GM10266 (cell line): ENCODE measurements around the gene BPHL.
"Not testable (repeated sequence)": the region's sequence is repeated elsewhere in the genome, so short reads cannot be mapped to it uniquely, and the experiment has no call there.

Experiments used
- DNase-seq: peaks from one replicate; pipeline ENCODE4 v3.0.0; 2012; ENCODE audit errors: extremely low spot score
- TF ChIP-seq, protein P1 (sequence below): IDR thresholded peaks from 2 replicates; pipeline ENCODE4 v1.5.1; 2012; ENCODE audit warnings: mild to moderate bottlenecking, low read depth; ENCODE audit not compliant: control insufficient read depth, insufficient read depth; ENCODE audit errors: missing control alignments

Gene BPHL

DNA sequence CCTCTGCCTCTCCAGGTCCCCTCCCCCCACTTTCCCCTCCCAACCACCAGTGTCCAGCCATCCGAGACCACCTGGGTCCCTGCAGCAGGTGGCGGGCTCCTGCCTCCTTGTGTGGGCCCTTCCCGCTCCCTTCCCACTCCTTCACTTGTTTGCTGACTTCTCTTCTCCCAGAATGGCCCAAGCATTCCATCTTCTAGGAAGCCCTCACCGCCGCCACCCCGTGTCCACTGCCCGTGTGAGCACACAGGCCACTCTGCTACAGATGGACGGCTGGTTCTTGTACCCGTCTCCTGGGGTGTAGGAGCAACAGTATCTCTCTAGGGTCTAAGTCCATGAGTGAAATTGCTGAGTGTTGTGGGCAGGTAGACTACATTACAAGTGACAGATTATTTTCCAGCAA is 15.0 kb downstream of the BPHL start:
- DNase-seq: no peak

DNA sequence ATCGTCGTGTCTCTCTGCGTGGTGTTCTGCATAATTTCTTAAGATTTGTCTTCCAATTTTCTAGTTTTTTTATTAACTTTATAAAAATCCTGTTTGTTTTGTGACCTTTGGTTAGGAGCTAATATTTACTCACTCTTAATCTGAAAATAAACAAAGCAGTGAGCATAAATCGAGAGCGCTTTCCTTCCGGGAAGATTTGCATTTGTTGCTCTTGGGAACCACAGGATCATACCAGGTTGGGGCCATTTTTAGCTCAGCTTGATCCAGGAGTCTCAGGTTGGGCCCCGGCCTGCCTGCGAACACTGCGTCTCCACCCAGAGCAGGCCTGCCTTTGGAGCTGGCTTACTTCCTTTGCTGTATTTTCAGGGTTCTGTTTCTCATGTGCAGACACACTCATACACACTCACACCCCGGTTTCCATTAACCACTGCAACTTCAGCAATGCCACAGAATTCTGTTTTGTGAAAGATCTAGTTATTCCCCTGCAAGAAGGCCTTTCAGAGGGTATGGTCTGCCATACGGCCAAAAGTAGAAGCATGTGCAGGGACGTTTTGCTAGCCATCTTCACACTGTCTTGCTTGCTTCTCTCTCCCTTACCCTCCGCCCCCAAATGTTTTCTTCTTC is 17.3 kb downstream of the BPHL start:
- TF ChIP-seq, protein P1, sequence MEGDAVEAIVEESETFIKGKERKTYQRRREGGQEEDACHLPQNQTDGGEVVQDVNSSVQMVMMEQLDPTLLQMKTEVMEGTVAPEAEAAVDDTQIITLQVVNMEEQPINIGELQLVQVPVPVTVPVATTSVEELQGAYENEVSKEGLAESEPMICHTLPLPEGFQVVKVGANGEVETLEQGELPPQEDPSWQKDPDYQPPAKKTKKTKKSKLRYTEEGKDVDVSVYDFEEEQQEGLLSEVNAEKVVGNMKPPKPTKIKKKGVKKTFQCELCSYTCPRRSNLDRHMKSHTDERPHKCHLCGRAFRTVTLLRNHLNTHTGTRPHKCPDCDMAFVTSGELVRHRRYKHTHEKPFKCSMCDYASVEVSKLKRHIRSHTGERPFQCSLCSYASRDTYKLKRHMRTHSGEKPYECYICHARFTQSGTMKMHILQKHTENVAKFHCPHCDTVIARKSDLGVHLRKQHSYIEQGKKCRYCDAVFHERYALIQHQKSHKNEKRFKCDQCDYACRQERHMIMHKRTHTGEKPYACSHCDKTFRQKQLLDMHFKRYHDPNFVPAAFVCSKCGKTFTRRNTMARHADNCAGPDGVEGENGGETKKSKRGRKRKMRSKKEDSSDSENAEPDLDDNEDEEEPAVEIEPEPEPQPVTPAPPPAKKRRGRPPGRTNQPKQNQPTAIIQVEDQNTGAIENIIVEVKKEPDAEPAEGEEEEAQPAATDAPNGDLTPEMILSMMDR: no peak
- no peak for DNase-seq

More for the DNA sequence above, 15.0 kb downstream of the BPHL start:
- TF ChIP-seq, protein P1: no peak

DNA sequence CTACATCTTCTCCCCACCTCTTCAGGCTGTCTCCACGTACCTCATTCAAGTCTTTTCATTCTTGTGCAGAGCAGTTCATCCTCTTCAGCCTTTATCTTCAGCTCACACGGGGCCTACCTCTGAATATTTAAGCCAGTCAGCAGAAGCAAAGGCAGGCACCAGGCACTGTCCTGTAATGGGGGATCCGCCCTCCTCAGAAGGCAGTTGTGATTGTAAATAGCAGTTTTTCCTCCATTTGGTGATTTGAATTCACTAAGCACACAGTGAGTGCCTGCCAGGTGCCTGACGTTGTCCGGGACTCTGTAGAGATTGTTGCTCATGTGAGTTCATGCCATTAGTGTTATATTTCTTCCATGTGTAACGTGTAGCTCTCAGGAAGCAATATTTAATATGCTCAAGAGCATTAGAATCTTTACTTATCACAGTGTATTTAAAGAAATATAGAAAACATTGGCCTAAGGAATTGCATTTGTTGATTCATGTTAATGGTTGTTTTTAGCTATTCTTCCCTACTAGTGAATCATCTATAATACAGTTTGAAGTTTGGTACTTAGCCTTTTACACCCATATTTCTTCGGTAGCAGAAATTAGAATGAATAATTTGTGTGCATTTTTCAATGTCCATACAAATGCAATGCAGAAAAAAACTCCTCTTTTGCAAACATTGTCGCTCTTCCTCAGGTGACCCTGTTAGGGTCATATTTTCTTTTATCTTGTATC is 17.9 kb downstream of the BPHL start:
- TF ChIP-seq, protein P1: no peak
- DNase-seq: no peak

DNA sequence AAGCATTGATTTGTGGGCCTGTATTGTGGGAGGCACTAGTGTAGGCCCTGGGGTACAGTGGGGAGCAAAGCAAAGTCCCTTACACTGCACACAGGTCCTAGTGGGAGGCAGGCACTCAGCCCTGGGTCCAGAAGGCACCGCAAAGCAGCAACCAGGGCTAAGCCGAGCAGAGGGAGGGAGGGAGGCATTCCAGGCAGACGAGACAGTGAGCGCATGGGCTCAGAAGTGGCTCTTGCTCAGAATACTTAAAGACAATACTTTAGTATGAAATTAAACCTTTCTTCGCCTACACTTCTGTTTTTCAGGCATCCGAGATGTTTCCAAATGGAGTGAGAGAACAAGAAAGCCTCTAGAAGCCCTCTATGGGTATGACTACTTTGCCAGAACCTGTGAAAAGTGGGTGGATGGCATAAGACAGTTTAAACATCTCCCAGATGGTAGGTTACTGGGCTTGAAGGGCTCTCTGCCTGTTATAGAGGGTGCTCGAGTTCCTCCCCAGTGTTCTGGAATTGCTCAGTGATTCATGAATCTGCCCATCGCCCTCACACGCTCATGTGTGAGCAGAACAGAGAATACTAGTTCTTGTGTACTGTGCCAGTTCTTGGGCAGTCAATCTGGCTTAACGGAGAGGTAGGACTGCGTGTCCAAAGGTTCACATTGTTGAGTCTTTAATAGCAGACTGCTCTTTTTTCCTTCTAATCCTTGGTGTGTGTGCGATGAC is 18.7 kb downstream of the BPHL start:
- TF ChIP-seq, protein P1: no peak
- DNase-seq: no peak

DNA sequence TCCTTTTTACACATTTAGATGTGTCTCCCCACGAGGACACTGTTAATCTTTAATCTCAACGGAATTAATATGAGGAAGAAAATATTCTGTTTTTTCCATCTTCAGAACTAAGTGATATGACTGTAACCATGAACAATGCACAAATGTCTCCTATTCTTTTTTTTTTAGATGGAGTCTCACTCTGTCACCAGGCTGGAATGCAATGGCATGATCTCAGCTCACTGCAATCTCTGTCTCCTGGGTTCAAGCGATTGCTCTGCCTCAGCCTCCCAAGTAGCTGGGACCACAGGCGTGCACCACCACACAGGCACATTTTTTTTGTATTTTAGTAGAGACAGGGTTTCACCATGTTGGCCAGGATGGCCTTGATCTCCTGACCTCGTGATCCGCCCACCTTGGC is 19.4 kb downstream of the BPHL start:
- DNase-seq: not testable (repeated sequence)

DNA sequence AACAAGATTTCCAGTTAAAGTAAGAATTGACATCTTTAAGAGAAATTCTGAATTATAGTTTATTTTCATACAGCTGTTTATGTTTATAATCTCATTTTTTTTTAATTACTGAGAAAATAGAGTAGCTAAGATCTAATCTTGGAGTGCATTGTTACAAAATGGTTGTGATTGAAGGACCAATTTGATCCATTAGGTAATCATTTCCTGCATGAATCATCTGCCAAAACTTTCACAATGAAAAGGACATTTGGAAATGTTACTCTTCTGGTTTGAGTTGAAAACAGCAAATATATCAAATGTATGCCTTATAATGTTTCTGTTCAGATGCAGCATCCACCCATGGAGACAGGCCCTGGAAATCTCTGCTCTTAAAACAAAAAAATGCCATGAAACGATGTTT is 19.8 kb downstream of the BPHL start:
- DNase-seq: no peak

DNA sequence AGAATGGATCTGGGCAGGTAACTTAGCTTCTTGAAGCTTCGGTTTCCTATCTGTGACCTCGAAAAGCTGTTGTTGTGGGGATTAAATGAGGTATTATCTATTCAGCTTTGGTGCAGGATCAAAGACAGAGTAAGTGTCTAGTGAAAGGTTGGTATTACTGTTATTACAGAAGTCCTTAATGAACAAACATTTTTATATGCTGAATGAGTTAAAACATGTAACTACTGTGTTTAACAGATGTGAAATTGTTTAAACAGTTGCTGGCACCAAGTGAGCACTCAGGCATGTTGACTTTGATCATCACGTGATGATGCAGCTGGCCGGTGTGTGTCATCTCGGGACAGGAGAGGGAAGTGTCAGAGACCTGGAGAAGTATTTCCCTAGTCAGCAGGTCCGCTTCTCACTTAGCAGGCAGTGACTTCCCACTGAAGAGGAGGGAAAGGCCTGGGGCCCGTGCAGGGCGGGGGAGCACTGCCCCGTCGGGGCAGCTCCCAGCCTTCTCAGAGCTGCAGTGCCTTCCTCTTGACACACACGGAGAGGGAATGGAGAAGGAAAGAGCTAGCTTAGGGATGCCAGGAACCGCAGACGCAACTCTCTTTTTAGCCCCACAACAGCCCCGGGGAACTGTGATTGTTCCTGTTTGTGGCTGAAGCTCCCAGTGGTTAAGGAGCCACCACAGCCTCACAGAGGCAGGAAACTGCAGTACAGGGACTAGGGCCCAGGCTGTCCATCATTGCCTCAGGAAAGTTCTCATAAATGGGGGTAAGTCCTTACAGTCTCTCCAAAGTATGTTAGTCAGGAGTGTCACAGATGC is 20.8 kb downstream of the BPHL start:
- no peak for DNase-seq

More for the DNA sequence above, 19.8 kb downstream of the BPHL start:
- TF ChIP-seq, protein P1: no peak

More for the DNA sequence above, 20.8 kb downstream of the BPHL start:
- TF ChIP-seq, protein P1: no peak
